Duodenal mucosa (tissue), 2 donors: ENCODE results near the gene ODC1.

Experiments
- H3K27ac ChIP-seq: one replicate; pipeline ENCODE4 v1.7.0; 2013; ENCODE audit warnings: low read depth, low read length
- H3K27me3 ChIP-seq, 2 donors: one replicate each; pipeline ENCODE4 v1.7.0; 2013; ENCODE audit warnings: low read length in 2 of 2, control low read depth in 1 of 2; ENCODE audit not compliant: insufficient read depth in 2 of 2, control insufficient read depth in 1 of 2
- H3K36me3 ChIP-seq, 2 donors: one replicate each; pipeline ENCODE4 v1.7.0; 2013; ENCODE audit warnings: low read length in 2 of 2, control low read depth in 1 of 2; ENCODE audit not compliant: insufficient read depth in 2 of 2, control insufficient read depth in 1 of 2
- H3K4me1 ChIP-seq, 2 donors: one replicate each; pipeline ENCODE4 v1.7.0; 2013; ENCODE audit warnings: low read length in 2 of 2, control low read depth in 1 of 2; ENCODE audit not compliant: insufficient read depth in 2 of 2, control insufficient read depth in 1 of 2
- H3K4me3 ChIP-seq, 2 donors: one replicate each; pipeline ENCODE4 v1.7.0; 2013; ENCODE audit warnings: low read length in 2 of 2, low read depth in 1 of 2
- H3K9ac ChIP-seq, 2 donors: one replicate each; pipeline ENCODE4 v1.7.0; 2013; ENCODE audit warnings: low read length in 2 of 2, low read depth in 1 of 2
- H3K9me3 ChIP-seq, 2 donors: one replicate each; pipeline ENCODE4 v1.7.0; 2013; ENCODE audit warnings: low read length in 2 of 2, control low read depth in 1 of 2; ENCODE audit not compliant: control insufficient read depth in 1 of 2

ODC1 gene

GRCh38 chr2:10402653-10403215, 45.4 kb downstream of the ODC1 start:
- H3K4me3 ChIP-seq = no peak overlapping the region
- no peaks in the 10 kb centered on the region for H3K9me3 ChIP-seq
- no peaks in the 10 kb centered on the region for H3K27me3 ChIP-seq
- peaks cover 38 to 55% of the 10 kb centered on the region in 2 donors for H3K4me1 ChIP-seq
- H3K9ac ChIP-seq = no peak overlapping the region
- H3K27ac ChIP-seq = no peak overlapping the region
- peaks cover 4 to 24% of the 10 kb centered on the region in 2 donors for H3K36me3 ChIP-seq

GRCh38 chr2:10402062-10402585, 46.0 kb downstream of the ODC1 start:
- H3K9ac ChIP-seq = no peak overlapping the region
- peaks cover 4 to 24% of the 10 kb centered on the region in 2 donors for H3K36me3 ChIP-seq
- H3K4me1 ChIP-seq = peaks cover 32 to 49% of the 10 kb centered on the region in 2 donors
- peak overlapping the region; percentile 30 for H3K27ac ChIP-seq
- no peak overlapping the region for H3K4me3 ChIP-seq
- no peaks in the 10 kb centered on the region for H3K9me3 ChIP-seq
- no peaks in the 10 kb centered on the region for H3K27me3 ChIP-seq

GRCh38 chr2:10400978-10401951, 46.9 kb downstream of the ODC1 start:
- Histone ChIP-seq H3K27ac (peak overlapping the region; percentile 52), H3K4me1 (peaks cover 31 to 42% of the 10 kb centered on the region in 2 donors), H3K9ac (no peak overlapping the region), H3K9me3 (no peaks in the 10 kb centered on the region), H3K27me3 (no peaks in the 10 kb centered on the region), H3K4me3 (no peak overlapping the region), H3K36me3 (peaks cover 4 to 23% of the 10 kb centered on the region in 2 donors)

- Histone ChIP-seq H3K9me3 (no peaks in the 10 kb centered on the region), H3K9ac (peak overlapping the region in 1 of 2 donors; percentile 1), H3K27ac (peak overlapping the region; percentile 26), H3K4me1 (peaks cover 31 to 42% of the 10 kb centered on the region in 2 donors), H3K4me3 (peak overlapping the region in 1 of 2 donors; percentile 16), H3K36me3 (peaks cover 4 to 19% of the 10 kb centered on the region in 2 donors), H3K27me3 (no peaks in the 10 kb centered on the region)
These were observed 47.6 kb downstream of the ODC1 start for GRCh38 chr2:10400568-10400977.

- H3K36me3 ChIP-seq = peaks cover 4 to 19% of the 10 kb centered on the region in 2 donors
- no peak overlapping the region for H3K9ac ChIP-seq
- H3K27me3 ChIP-seq = no peaks in the 10 kb centered on the region
- H3K27ac ChIP-seq = no peak overlapping the region
- H3K9me3 ChIP-seq = no peaks in the 10 kb centered on the region
- no peak overlapping the region for H3K4me3 ChIP-seq
- H3K4me1 ChIP-seq = peaks cover 31 to 42% of the 10 kb centered on the region in 2 donors
These were observed 48.1 kb downstream of the ODC1 start for GRCh38 chr2:10400002-10400401.

GRCh38 chr2:10399358-10399757, 48.8 kb downstream of the ODC1 start:
- no peaks in the 10 kb centered on the region for H3K9me3 ChIP-seq
- no peaks in the 10 kb centered on the region for H3K27me3 ChIP-seq
- H3K4me1 ChIP-seq = peaks cover 31 to 42% of the 10 kb centered on the region in 2 donors
- peaks cover 4 to 14% of the 10 kb centered on the region in 2 donors for H3K36me3 ChIP-seq
- H3K9ac ChIP-seq = no peak overlapping the region
- no peak overlapping the region for H3K27ac ChIP-seq
- no peak overlapping the region for H3K4me3 ChIP-seq

- Histone ChIP-seq H3K9me3 (no peaks in the 10 kb centered on the region), H3K27ac (no peak overlapping the region), H3K4me3 (no peak overlapping the region), H3K4me1 (peaks cover 35 to 45% of the 10 kb centered on the region in 2 donors), H3K9ac (no peak overlapping the region), H3K27me3 (no peaks in the 10 kb centered on the region), H3K36me3 (peaks cover 4 to 11% of the 10 kb centered on the region in 2 donors)
These were observed 49.6 kb downstream of the ODC1 start for GRCh38 chr2:10398496-10398895.

DNA sequence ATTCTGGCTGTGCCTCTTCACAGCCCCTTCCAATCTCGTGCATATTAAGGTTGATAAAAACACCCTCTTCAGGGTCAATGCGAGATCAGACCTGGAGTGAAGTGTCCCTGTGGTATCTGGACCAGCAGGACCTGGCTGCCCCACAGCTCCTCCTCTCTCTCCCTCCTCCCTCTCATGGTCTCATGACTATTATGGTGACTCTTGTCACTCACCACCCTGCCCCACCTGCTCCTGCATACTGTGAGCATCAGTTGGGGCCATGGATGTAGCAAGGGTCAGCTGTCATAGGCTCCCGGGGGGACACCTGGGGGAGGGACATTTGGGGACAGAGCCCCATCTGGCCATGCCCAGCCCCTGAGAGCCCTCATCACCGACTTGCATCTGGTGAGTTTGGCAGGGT, 50.2 kb downstream of the ODC1 start:
- H3K27me3 ChIP-seq = no peaks in the 10 kb centered on the region
- no peaks in the 10 kb centered on the region for H3K9me3 ChIP-seq
- no peak overlapping the region for H3K4me3 ChIP-seq
- no peak overlapping the region for H3K9ac ChIP-seq
- peaks cover 40 to 49% of the 10 kb centered on the region in 2 donors for H3K4me1 ChIP-seq
- H3K36me3 ChIP-seq = peaks cover 4 to 11% of the 10 kb centered on the region in 2 donors
- no peak overlapping the region for H3K27ac ChIP-seq

GRCh38 chr2:10397297-10397875, 50.7 kb downstream of the ODC1 start:
- H3K27me3 ChIP-seq = no peaks in the 10 kb centered on the region
- no peaks in the 10 kb centered on the region for H3K9me3 ChIP-seq

More at GRCh38 chr2:10397297-10397875, 50.7 kb downstream of the ODC1 start:
- Histone ChIP-seq H3K9ac (no peak overlapping the region), H3K4me1 (peaks cover 44 to 48% of the 10 kb centered on the region in 2 donors), H3K27ac (no peak overlapping the region), H3K36me3 (peaks cover 4 to 11% of the 10 kb centered on the region in 2 donors), H3K4me3 (no peak overlapping the region)
